Suprapubic skin (tissue), 4 donors: ENCODE results near the gene ARHGAP22. TPM values are rescaled to one million over a fixed set of nuclear protein-coding genes. Genes with fewer than 3 reads are reported as not detected.

Experiments
- DNase-seq, 2 donors: peaks; one replicate each; pipeline ENCODE4 v3.0.0-alpha.2; 2019; ENCODE audit warnings: low spot score in 2 of 2
- H3K27ac ChIP-seq: fragments of 200-600 bp; sonication (generic); one replicate; pipeline ENCODE4 v1.5.1; 2019
- H3K27me3 ChIP-seq: fragments of 200-600 bp; sonication (generic); one replicate; pipeline ENCODE4 v1.5.1; 2019
- H3K36me3 ChIP-seq: fragments of 200-600 bp; sonication (generic); one replicate; pipeline ENCODE4 v1.5.1; 2019
- H3K4me1 ChIP-seq: fragments of 200-600 bp; sonication (generic); one replicate; pipeline ENCODE4 v1.5.1; 2019
- H3K4me3 ChIP-seq: fragments of 200-600 bp; sonication (generic); one replicate; pipeline ENCODE4 v1.5.1; 2019; ENCODE audit warnings: mild to moderate bottlenecking
- H3K9me3 ChIP-seq: fragments of 200-600 bp; sonication (generic); one replicate; pipeline ENCODE4 v1.5.1; 2019
- CTCF ChIP-seq, 2 donors: fragments of 200-600 bp in 1 of 2; fragments of 450-650 bp in 1 of 2; sonication (generic) in 1 of 2; IDR thresholded peaks; one replicate each; pipeline ENCODE4 v1.5.1; 2016 to 2019; ENCODE audit warnings: antibody characterized with exemption in 2 of 2, mild to moderate bottlenecking in 1 of 2, moderate library complexity in 1 of 2
- EP300 ChIP-seq: sonication (generic); formaldehyde crosslinking; IDR thresholded peaks from one replicate; pipeline ENCODE4 v1.6.1; 2017; ENCODE audit warnings: antibody characterized with exemption
- POLR2A ChIP-seq, 2 donors: fragments of 450-650 bp; IDR thresholded peaks; one replicate each; pipeline ENCODE4 v1.6.1; 2017; ENCODE audit warnings: antibody characterized with exemption in 2 of 2, mild to moderate bottlenecking in 2 of 2, moderate library complexity in 2 of 2
- POLR2AphosphoS5 ChIP-seq, 3 donors: sonication (generic); formaldehyde crosslinking; IDR thresholded peaks; one replicate each; pipeline ENCODE4 v1.6.1; 2017; ENCODE audit warnings: antibody characterized with exemption in 3 of 3
- WGBS: methylation state at CpG from one replicate; pipeline ENCODE4 v1.1.5; 2018; 5-methylcytosine and 5-hydroxymethylcytosine counted together
- total RNA-seq, 4 donors: library from RNA; depleted of rRNA; stranded (reverse); fragments of >200 nt; gene quantifications; one replicate each; pipeline ENCODE4 v1.1.0, GENCODE V29; 2016

ARHGAP22 gene
- total RNA-seq, 4 donors from 2014 or later, result 0.98 to 7.2 (median 2.2) TPM

GRCh38 chr10:48567346-48567745, 37.5 kb downstream of the ARHGAP22 start:
- Histone ChIP-seq H3K4me3 (no peak overlapping the region), H3K9me3 (no peaks in the 10 kb centered on the region), H3K36me3 (no peaks in the 10 kb centered on the region), H3K4me1 (no peaks in the 10 kb centered on the region), H3K27ac (no peak overlapping the region), H3K27me3 (no peaks in the 10 kb centered on the region)
- no peak for TF ChIP-seq CTCF (IDR thresholded peaks at IDR 0.05)
- 100% methylated on average over 1 of the region's 3 CpGs for whole genome bisulfite sequencing
- DNase-seq, result no peak

- H3K36me3 ChIP-seq, result no peaks in the 10 kb centered on the region
- no peak overlapping the region for H3K27ac ChIP-seq
- DNase-seq, result no peak
- H3K4me3 ChIP-seq, result no peak overlapping the region
- H3K9me3 ChIP-seq, result no peaks in the 10 kb centered on the region
- no peak for TF ChIP-seq POLR2A (IDR thresholded peaks at IDR 0.05)
- no peak for TF ChIP-seq POLR2AphosphoS5 (IDR thresholded peaks at IDR 0.05)
- TF ChIP-seq EP300, result no peak
- no peak for TF ChIP-seq CTCF (IDR thresholded peaks at IDR 0.05)
- 61% methylated on average over 9 of the region's 9 CpGs for WGBS
- no peaks in the 10 kb centered on the region for H3K4me1 ChIP-seq
- H3K27me3 ChIP-seq, result no peaks in the 10 kb centered on the region
These were observed 40.3 kb downstream of the ARHGAP22 start for GRCh38 chr10:48564466-48565160.

GRCh38 chr10:48557511-48558123, 47.3 kb downstream of the ARHGAP22 start:
- TF ChIP-seq POLR2AphosphoS5 (IDR thresholded peaks at IDR 0.05) (no peak), EP300 (no peak), POLR2A (IDR thresholded peaks at IDR 0.05) (no peak), CTCF (IDR thresholded peaks at IDR 0.05) (no peak)
- no peak overlapping the region for H3K27ac ChIP-seq
- no peak overlapping the region for H3K4me3 ChIP-seq
- no peak for DNase-seq
- H3K36me3 ChIP-seq, result no peaks in the 10 kb centered on the region
- no peaks in the 10 kb centered on the region for H3K9me3 ChIP-seq
- peaks cover 3% of the 10 kb centered on the region for H3K4me1 ChIP-seq
- 73% methylated on average over 5 of the region's 5 CpGs for WGBS
- no peaks in the 10 kb centered on the region for H3K27me3 ChIP-seq

- H3K27me3 ChIP-seq, result no peaks in the 10 kb centered on the region
- no peak for TF ChIP-seq CTCF (IDR thresholded peaks at IDR 0.05)
- no peak for TF ChIP-seq EP300
- TF ChIP-seq POLR2A (IDR thresholded peaks at IDR 0.05), result no peak
- no peak for TF ChIP-seq POLR2AphosphoS5 (IDR thresholded peaks at IDR 0.05)
- WGBS, result 92% methylated on average over 6 of the region's 6 CpGs
- H3K4me3 ChIP-seq, result no peak overlapping the region
- no peaks in the 10 kb centered on the region for H3K36me3 ChIP-seq
- H3K4me1 ChIP-seq, result peaks cover 3% of the 10 kb centered on the region
- DNase-seq, result no peak
- H3K27ac ChIP-seq, result no peak overlapping the region
- H3K9me3 ChIP-seq, result no peaks in the 10 kb centered on the region
These were observed 48.2 kb downstream of the ARHGAP22 start for GRCh38 chr10:48556713-48557112.

GRCh38 chr10:48556065-48556464, 48.8 kb downstream of the ARHGAP22 start:
- DNase-seq, result no peak
- WGBS, result 90% methylated on average over 5 of the region's 5 CpGs
- Histone ChIP-seq H3K27ac (no peak overlapping the region), H3K36me3 (no peaks in the 10 kb centered on the region), H3K9me3 (no peaks in the 10 kb centered on the region), H3K27me3 (no peaks in the 10 kb centered on the region), H3K4me1 (peaks cover 3% of the 10 kb centered on the region), H3K4me3 (no peak overlapping the region)
- no peak for TF ChIP-seq POLR2AphosphoS5 (IDR thresholded peaks at IDR 0.05)
